ENCODE measurements around the gene YKT6.

YKT6 gene

DNA sequence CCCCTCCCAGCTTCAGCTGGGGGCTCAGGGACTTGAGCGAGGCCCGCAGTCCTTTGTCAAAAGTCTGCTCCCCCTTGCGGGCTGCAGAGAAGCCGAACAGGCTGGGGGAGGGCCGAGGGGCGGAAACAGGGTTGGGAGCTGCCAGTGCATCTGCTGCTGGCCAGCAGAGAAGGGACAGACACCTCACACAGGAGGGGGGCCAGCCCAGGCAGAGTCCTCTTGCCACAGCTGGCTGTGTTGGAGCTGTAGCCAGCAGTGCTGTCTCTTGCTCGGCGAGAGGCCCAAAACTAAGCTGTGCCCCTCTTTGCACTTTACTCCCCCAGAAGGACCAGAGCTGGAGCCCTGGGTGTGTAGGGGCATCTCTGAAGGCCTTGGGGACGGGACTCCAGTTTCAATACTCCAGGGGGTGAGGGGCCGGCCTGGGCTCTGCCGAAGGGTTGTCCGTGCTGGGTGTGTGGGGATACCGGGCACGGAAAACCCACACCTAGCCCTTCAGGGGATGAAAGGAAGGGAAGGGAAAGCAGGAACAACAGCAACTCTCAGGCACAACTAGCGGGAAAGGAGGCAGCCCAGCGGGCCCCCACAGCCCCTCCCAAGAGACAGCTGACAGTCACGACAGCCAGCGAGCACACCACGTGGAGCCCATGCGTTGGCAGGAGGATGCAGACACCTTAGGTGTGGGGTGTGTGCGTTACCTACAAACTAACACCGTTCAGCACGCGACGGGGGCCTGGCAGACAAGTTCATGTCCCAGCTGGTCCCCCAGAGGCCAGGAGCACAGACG, 17.8 kb downstream of the YKT6 start:
- peak; percentile 88 for DNase-seq (ENCODE audit: low read depth, low spot score)

DNA sequence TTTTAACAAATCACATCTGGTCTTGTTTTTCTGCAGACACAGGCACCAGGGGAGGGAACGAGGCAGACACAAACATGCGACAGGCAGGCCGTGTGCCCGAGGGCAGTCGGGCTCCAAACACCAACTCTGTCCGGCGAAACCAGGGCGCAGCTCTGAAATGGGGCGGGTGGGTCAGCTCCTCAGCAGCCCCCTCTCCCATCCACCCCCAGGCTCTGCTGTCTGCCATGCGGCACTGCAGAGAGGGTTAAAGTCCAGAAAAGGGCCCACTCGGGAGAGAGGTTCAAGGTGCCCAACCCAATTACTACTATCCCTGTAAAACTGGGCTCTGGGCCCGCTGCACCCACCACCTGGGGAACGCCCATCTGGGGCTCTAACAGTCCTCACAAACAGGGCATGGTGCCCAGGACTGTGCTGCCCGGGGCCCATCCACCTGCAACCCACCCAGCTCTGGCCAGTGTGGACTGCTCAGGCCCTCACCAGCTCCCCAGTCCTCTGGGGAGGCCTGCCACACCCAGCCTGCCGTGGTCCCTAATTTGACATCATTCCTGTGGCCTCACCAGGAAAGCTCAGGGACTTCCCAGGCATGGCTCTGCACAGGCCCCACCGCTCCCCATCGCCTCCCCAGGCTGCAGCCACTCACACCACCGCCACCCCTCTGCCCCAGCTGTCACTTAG, 18.7 kb downstream of the YKT6 start:
- DNase-seq (ENCODE audit: low read depth, low spot score) = no peak

- no peak for DNase-seq (ENCODE audit: low read depth, low spot score)
Observed at GRCh38 chr7:44220046-44220357, 19.2 kb downstream of the YKT6 start.

- DNase-seq (ENCODE audit: low read depth, low spot score) = no peak
Observed at GRCh38 chr7:44220358-44221112, 19.8 kb downstream of the YKT6 start.

GRCh38 chr7:44221231-44221791, 20.5 kb downstream of the YKT6 start:
- DNase-seq (ENCODE audit: low read depth, low spot score) = peak; percentile 47

DNA sequence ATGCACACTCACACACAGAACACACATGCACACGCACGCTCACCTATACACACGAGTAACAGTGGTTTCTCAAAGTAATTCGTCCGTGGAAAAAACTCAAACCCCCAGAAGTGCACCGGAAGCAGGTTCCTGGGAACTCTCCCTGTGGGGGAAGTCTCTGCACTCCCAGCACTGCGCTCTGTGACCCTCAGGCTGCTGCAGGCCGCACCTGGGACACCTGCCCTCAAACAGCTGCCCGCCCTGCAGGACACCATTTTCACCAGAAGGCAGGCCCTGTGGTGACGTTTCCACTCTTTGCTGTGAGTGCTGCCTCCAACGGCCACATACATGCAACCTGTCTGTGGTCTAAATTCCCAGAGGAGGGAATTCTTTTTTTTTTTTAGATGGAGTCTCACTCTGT, 21.3 kb downstream of the YKT6 start:
- DNase-seq (ENCODE audit: low read depth, low spot score) = no peak

DNA sequence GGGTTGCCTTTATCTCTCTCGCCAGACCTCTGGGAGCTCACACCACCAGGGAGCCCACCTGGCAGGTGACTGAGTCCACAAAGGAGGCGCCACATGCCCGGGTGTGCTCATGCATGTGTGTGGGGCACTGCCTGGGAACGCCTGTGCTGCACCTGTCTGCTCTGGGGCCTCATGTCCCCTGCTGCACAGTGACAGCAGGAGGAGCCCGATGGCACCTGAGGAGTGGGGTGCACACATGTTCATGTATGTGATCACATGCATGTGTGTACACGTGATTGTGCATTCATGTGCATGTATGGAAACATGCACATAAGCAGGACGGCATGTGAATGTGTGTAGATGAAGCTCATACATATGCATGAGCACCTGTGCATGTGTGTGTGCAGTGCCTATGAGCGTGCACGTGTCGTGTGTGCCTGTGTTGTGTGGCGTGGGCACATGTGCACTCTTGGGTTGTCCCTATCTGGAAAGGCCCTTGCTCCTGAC, 22.0 kb downstream of the YKT6 start:
- no peak for DNase-seq (ENCODE audit: low read depth, low spot score)

DNA sequence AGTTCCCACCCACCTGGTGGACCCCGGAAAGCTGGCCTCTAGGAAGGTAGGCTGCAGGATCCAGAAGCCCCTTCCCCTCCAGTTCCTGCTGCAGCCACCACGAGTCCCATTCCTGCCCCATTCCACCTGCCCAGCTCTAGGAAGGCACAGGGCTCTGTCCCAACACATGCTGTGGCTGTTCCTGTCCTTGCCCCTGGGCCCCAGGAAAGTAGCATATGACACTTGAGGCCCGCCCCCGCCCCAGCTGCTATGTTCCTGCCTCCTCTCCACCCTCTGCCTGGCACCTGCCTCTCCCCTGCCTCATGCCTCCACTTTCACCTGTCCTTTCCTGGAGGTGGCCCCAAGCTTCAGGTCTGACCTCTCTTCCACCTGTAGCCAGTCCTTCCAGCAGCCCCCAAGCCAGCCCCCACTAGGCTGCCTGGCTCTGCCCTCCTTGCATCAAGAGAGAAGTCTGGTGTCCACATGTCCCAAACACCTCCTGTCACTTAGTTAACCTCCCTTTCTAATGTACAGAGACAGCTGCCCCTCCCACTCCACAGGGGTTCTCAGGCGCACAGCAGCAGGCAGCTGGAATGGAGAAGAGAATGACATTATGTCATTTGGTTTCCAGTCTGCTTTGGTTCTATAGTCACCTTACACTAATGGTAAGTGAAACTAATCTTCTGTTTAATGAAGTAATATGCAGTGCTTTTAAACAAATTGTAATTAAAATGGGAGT, 22.7 kb downstream of the YKT6 start:
- DNase-seq (ENCODE audit: low read depth, low spot score) = peak; percentile 58

DNA sequence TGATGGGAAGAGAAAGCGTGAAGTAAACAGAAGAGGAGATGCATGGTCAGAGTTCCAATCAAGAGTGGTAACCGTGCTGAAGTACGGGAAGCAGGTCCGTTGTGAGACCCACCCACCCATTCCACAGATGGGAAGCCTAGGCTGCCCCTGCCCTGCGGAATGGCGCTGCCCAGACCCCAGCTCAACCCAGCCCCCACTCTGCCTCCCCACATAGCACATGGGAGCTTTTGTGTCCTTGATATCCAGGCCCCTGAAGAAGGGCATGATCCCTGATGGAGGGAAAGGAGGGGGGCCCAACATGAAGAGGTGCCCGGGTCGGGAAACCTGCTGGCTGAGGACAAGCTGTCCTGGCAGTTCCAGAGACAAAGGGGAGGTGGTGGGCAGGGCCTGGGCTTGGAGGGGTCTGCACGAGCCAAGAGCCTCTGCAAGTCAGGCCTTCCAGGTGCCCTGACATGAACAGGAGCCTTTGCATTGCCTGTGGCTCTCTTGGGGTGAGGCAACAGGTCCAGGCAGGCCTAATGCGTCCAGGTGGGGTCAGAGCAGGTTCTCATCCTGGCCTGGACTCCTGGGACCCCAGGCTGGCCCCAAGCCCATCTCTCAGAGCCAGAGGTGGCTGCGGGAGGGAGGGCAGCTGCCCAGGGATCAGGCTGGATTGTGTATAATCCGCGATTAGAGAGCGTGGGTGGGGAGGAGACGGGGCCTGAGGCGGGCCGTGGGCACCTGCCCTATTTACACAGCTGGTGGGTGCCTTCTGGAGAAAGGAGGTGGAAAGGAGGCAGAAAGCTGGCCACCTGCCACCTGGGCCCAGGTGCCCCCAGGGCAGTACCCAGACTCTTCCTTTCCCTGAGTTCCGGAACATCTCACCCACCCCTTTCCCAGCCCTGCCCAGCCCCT, 23.5 kb downstream of the YKT6 start:
- no peak for DNase-seq (ENCODE audit: low read depth, low spot score)

GRCh38 chr7:44224974-44225565, 24.3 kb downstream of the YKT6 start:
- DNase-seq (ENCODE audit: low read depth, low spot score) = no peak

GRCh38 chr7:44225566-44226395, 25.0 kb downstream of the YKT6 start:
- no peak for DNase-seq (ENCODE audit: low read depth, low spot score)

- no peak for DNase-seq (ENCODE audit: low read depth, low spot score)
Observed at GRCh38 chr7:44226396-44226753, 25.6 kb downstream of the YKT6 start.

DNA sequence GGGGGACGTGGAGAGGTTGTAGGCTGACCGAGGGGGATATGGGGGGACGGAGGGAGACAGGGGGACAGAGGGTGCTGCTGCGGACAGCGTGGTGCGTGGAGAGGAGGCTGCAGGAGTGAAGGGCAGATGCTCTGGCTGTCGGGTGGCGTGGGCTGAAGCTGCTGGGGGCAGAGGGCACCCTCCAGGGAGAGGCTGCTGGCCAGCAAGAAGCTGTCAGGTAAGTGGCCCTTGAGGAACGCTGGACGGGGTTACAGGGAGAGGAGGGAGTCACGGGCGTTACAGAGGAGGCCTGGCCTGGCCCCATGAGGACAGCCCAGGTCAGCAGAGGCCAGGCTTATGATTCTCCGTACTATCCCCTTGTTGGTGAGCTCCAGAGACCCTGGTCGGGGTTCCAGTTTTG, 27.1 kb downstream of the YKT6 start:
- DNase-seq (ENCODE audit: low read depth, low spot score) = no peak

DNA sequence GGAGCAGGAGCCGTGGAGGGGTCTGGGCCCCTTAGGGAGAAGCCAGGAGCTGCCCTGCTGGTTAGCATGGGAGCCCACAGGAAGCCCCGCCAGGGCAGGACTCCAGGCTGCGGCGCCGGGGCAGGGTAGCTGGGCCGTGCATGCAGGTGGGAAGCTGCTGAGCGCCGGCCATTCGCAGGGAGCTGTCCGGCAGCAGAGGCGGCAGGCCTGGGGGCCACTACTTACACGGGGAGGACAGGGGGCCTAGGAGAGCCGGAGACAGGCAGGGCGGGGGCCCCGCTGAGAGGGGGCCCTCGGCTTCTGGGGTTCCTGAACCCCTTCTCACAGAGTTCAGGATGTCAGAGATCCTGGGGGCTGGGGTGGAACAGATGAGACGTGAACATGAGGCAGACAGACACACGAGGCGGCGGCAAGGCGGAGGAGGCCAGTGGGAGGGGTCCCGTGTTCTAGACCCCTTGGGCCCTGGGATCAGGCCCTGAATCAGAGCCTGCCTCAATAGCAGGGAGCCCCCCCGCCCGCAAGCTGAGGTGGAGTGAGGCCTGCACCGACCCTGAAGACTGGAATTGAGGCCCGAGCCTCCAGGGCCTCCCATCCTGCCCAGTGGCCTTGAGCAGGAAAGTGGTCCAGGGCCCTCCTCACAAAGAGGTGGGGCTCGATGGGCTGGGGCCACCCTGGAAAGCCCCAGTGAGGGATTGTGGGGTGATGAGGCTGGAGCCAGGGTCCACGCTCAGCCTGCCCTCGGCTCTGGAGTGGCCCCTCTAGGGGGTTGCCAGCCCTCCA, 28.0 kb downstream of the YKT6 start:
- DNase-seq (ENCODE audit: low read depth, low spot score) = no peak

GRCh38 chr7:44229546-44230105, 28.8 kb downstream of the YKT6 start:
- no peak for DNase-seq (ENCODE audit: low read depth, low spot score)

DNA sequence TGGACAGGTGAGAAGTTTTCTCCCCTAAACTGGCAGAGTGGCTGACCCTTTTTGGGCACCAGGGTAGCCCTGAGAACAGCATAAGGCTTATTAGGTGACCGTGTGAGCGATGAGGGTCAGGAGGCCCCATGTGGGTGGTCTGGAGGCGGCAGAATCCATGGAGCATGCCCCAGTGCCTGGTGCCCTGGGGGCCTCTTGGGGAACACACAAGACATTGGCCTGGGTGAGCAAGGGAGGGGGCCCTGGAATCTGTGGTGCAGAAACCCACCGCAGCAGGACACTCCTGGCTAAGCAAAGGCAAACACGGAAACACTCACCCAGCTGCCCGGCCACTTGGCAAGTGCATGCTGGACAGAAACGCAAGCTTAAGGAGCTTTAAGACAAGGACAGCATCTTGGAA, 29.5 kb downstream of the YKT6 start:
- DNase-seq (ENCODE audit: low read depth, low spot score) = no peak

- DNase-seq (ENCODE audit: low read depth, low spot score) = no peak
Observed at GRCh38 chr7:44231088-44231487, 30.3 kb downstream of the YKT6 start.

GRCh38 chr7:44232396-44232795, 31.6 kb downstream of the YKT6 start:
- no peak for DNase-seq (ENCODE audit: low read depth, low spot score)

All from ELF-1 (cell line).